OCI-LY3 (cell line): ENCODE results near the gene FECH.

ENCODE experiments used
- CTCF ChIP-seq: fragments of 200-600, 300-600 bp; sonication (generic); IDR thresholded peaks from 2 replicates; pipeline ENCODE4 v1.5.1; 2014; ENCODE audit warnings: antibody characterized with exemption, low read length, low read depth
- EZH2phosphoT487 ChIP-seq: fragments of 200-600 bp; shearing (Covaris generic); IDR thresholded peaks from 2 replicates; pipeline ENCODE4 v1.6.1; 2018; ENCODE audit warnings: antibody characterized with exemption, mixed run types, low read depth

DNA sequence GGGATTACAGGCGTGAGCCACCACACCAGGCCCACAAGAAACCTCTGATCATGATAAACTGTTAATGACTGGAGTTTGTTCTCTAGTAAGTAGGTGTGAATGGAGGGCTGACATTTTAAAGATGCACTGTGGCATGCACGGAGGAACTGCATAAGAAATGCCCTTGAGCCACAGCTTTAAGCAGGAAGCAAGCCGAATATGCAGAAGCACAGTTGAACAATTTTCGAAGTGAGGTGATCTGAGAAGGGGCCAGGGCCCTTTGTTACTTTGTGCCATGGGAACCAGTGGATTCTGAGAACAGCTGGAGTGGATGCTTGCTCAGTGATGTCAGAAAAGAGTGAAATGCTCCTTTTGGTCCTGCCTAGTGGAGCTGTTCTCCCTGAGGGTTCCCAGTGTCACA, 16.3 kb downstream of the FECH start:
- no peak for TF ChIP-seq CTCF
- TF ChIP-seq EZH2phosphoT487 = no peak
